ENCODE measurements around the gene ACSL1. TPM values are rescaled to one million over a fixed set of nuclear protein-coding genes. Genes with fewer than 3 reads are reported as not detected.

The ACSL1 gene
- total RNA-seq, 1 experiment from 2014 or later = 3.5 TPM

DNA sequence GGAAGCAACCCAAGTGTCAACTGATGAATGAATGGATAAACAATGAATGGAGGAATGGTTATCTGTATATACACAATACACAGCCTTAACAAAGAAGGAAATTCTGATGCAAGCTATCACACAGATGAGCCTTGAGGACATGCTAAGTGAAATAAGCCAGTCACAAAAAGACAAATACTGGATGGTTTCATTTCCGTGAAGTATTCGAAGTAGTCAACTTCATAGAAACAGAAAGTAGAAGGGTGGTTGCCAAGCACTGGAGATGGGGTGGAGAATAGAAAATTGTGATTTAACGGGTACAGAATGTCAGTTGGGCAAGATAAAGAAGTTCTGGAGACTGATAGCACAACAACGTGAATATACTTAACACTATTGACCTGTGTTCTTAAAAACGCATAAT, 120.1 kb downstream of the ACSL1 start:
- H2BK120ac ChIP-seq (ENCODE audit: low read depth, low read length, poor library complexity, severe bottlenecking) = no peak overlapping the region
- no peak overlapping the region for H4K5ac ChIP-seq (ENCODE audit: insufficient read length, low read depth, low read length)
- H3K18ac ChIP-seq (ENCODE audit: insufficient read length, low read depth, low read length) = no peak overlapping the region
- DNase-seq = no peak
- Mint-ChIP-seq H3K27ac (peak overlapping the region in 2 of 3 experiments; percentile 20 to 41; a peak in 2 of 7 replicates), H3K27me3 (ENCODE audit: low read depth) (no peaks in the 10 kb centered on the region), H3K4me1 (no peaks in the 10 kb centered on the region), H3K4me3 (no peak overlapping the region), H3K36me3 (ENCODE audit: insufficient read depth in 1 of 3, low read depth in 3 of 3) (peaks cover 50 to 88% (median 86%) of the 10 kb centered on the region in 3 experiments; a peak in 6 of 7 replicates), H3K9me3 (no peaks in the 10 kb centered on the region)
- H3K14ac ChIP-seq (ENCODE audit: insufficient read depth, low read length) = no peak overlapping the region
- H2BK12ac ChIP-seq (ENCODE audit: insufficient read length, low read depth, low read length) = no peak overlapping the region
- no peaks in the 10 kb centered on the region for H3K9me3 ChIP-seq (ENCODE audit: control insufficient read depth, low read depth, low read length)
- no peak overlapping the region for H3K56ac ChIP-seq (ENCODE audit: insufficient read length, low read depth, low read length)
- H3K23ac ChIP-seq (ENCODE audit: insufficient read length, low read depth, low read length) = no peak overlapping the region
- H3K9ac ChIP-seq (ENCODE audit: extremely low read depth, insufficient read length, low read length) = no peak overlapping the region
- H3K79me2 ChIP-seq (ENCODE audit: insufficient read depth, low read length) = no peaks in the 10 kb centered on the region
- no peak overlapping the region for H4K91ac ChIP-seq (ENCODE audit: insufficient read length, low read depth, low read length)
- no peak overlapping the region for H3T11ph ChIP-seq (ENCODE audit: low read length)
- WGBS (ENCODE audit: extremely low coverage, insufficient read length, low lambda C conversion rate) = no CpG with 5 or more reads among the region's 5 CpGs
- H2BK5ac ChIP-seq (ENCODE audit: insufficient read length, low read length) = no peak overlapping the region
- no peak overlapping the region for H2AFZ ChIP-seq (ENCODE audit: low read length)
- H2AK5ac ChIP-seq (ENCODE audit: insufficient read length, low read length) = no peak overlapping the region
- no peak overlapping the region for H2BK15ac ChIP-seq (ENCODE audit: low read depth, low read length)
- H4K20me1 ChIP-seq (ENCODE audit: control insufficient read depth, insufficient read depth, insufficient read length) = no peaks in the 10 kb centered on the region
- no peak overlapping the region for H3K27ac ChIP-seq (ENCODE audit: insufficient read length, low read depth, low read length)
- no peak overlapping the region for H3K4ac ChIP-seq (ENCODE audit: low read depth, low read length)
- TF ChIP-seq, protein P1, sequence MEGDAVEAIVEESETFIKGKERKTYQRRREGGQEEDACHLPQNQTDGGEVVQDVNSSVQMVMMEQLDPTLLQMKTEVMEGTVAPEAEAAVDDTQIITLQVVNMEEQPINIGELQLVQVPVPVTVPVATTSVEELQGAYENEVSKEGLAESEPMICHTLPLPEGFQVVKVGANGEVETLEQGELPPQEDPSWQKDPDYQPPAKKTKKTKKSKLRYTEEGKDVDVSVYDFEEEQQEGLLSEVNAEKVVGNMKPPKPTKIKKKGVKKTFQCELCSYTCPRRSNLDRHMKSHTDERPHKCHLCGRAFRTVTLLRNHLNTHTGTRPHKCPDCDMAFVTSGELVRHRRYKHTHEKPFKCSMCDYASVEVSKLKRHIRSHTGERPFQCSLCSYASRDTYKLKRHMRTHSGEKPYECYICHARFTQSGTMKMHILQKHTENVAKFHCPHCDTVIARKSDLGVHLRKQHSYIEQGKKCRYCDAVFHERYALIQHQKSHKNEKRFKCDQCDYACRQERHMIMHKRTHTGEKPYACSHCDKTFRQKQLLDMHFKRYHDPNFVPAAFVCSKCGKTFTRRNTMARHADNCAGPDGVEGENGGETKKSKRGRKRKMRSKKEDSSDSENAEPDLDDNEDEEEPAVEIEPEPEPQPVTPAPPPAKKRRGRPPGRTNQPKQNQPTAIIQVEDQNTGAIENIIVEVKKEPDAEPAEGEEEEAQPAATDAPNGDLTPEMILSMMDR (conservative IDR thresholded peaks at IDR 0.05) = no peak
- H3K23me2 ChIP-seq (ENCODE audit: insufficient read length, low read depth, low read length, poor library complexity, severe bottlenecking) = no peaks in the 10 kb centered on the region
- no peaks in the 10 kb centered on the region for H3K27me3 ChIP-seq (ENCODE audit: insufficient read depth, low read length)
- no peaks in the 10 kb centered on the region for H3K79me1 ChIP-seq (ENCODE audit: insufficient read depth, low read depth, low read length, poor library complexity, severe bottlenecking)
- no peak overlapping the region for H3K4me2 ChIP-seq (ENCODE audit: insufficient read depth, insufficient read length, low read length)
- H2BK20ac ChIP-seq (ENCODE audit: low read depth, low read length, poor library complexity, severe bottlenecking) = no peak overlapping the region
- H3K4me1 ChIP-seq (ENCODE audit: insufficient read depth, low read length) = no peaks in the 10 kb centered on the region
- no peak overlapping the region for H4K8ac ChIP-seq (replicated peaks; ENCODE audit: insufficient read length, low read depth, low read length)

Small RNA genes lying within 50 kb of the gene (microRNA-seq; reads per million reads assigned to microRNA genes)
- gene MIR3945 (ENCODE audit: borderline microRNAs expressed) = not detected

Other genes with a start within 250 kb of the ACSL1 start
- 107 and 110 TPM in 2 replicates for gene CASP3, start 176.5 kb downstream of the ACSL1 start, total RNA-seq (2021)
- gene PRIMPOL, start 176.2 kb downstream of the ACSL1 start, total RNA-seq (2021) = 4.9 and 6.3 TPM in 2 replicates
- 112 and 124 TPM in 2 replicates for gene CENPU, start 91.9 kb downstream of the ACSL1 start, total RNA-seq (2021)
- gene HELT, start 192.5 kb upstream of the ACSL1 start, total RNA-seq (2021) = not detected in 2 replicates